ENCODE results near the gene FCRLB.
"Not testable (repeated sequence)": the region's sequence is repeated elsewhere in the genome, so short reads cannot be mapped to it uniquely, and the experiment has no call there.

FCRLB gene

DNA sequence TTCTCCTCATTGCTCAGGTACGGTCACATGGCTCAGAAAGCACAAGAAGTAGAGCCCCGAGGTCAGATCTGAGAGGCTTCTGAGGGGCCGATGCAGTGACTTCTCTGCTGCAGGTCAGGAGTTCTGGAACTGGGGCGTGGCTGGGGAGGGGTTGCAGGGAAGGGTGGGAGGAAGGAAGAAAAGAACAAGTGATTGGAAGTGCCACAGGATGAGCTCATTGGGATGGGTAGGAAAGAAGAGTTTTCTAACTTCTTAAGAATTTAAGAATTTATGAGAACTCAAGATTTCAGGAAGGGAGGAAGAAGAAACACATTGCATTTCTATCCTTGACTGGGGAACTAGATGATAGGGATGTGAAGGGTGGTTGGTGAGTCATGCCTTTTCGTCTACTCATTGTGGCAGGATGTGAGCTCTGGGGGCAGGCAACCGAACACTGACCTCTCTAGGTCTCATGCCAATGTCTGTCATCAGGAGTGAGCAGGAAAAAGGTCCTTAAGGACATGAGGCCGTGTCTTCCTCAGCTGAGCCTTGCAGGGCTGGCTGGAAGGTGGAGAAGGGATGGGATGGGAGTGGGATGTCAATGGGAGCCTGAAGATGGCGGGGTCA, 497 bp downstream of the FCRLB start:
- DNase-seq = no peak

DNA sequence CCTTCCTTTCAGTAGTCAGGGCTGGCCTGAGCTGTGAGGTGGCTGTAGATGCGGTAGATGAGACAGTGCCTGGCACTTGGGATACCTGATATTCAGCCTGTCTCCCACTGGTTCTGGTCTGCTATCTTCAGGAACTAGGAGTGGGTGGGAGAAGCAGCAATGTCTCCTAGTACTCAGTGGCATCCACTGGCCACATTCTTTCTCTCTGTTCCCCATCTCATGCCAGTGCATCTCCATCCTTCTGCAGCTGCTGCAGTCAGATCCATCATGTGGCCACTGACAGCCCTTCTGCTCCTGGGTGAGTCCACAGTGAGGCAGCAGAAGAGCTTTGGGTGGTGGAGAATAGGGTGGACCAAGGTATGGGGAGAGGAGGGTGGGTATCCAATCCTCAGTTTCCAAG, 1.1 kb downstream of the FCRLB start:
- no peak for DNase-seq

DNA sequence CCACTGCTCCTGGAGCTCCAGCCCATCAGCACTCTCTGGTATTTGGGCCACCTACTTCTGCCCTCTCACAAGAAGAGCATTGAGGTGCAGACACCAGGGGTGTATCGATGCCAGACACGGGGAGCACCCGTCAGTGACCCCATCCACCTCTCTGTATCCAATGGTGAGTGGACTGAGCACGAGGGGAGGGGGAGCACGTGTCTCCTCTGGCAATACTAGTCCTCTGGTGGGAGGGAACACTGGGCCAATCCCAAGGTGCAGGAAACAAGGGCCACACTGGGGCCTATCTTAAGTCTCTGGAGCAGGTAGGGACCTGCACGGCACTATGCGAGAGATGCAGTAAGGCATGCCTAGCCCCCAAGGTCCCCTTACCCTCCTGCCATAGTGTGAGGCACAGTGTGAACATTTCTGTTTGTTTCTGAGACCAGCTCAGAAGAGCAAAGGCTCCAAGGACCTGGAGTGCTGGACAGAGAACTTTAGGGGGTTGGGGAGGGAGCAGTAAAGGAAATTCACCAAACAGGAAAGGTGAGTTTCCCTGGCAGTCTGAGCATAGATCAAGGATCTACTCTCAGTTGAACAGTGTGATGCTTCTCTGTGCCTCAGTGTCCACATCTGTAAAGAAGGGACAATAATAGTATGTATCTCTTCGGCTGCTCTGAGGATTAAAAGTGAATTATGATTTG, 2.3 kb downstream of the FCRLB start:
- DNase-seq = no peak

DNA sequence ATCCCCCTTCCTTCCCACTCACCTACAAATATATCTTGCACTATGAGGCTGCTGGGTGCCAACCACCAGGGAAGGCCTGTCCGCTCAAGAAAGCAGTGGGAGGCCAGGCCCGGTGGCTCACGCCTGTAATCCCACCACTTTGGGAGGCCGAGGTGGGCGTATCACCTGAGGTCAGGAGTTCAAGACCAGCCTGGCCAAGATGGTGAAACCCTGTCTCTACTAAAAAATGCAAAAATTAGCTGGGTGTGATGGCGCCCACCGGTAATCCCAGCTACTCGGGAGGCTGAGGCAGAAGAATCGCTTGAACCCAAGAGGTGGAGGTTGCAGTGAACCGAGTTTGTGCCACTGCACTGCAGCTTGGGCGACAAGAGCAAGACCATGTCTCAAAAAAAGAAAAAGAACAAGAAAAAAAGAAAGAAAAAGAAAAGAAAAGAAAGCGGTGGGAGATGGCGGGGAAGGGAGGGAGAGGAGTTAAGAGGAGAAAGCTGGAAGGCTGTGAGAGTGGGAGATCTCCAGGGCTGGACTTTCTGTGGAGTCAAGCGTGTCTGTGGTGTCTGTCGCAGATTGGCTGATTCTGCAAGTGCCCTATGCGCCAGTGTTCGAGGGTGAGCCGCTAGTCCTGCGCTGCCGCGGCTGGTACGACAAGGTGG, 4.0 kb downstream of the FCRLB start:
- not testable (repeated sequence) for DNase-seq

DNA sequence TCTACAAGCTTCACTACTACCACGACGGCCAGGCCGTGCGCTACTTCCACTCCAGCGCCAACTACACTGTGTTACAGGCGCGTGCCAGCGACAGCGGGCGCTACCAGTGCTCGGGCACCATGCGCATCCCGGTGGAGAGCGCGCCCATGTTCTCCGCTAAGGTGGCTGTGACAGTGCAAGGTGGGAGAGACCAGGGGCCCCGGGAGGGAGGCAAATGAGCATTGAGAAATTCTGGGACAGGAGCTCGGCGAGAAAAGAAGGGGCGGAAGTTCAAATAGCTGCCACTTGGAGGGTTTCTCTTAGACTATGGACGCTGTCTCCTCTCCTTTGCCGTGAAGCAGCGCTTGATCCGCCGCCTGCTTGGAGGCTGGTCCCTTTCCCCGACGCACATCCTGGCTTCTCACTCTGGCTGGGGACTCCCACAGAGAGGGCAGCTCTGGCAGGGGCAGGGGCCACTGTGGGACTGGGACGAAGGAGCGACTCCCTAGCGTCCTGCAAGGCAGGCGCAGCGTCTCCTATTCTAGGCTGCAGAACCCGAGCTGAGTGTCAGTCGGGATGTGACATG, 4.6 kb downstream of the FCRLB start:
- peak; percentile 88 for DNase-seq

DNA sequence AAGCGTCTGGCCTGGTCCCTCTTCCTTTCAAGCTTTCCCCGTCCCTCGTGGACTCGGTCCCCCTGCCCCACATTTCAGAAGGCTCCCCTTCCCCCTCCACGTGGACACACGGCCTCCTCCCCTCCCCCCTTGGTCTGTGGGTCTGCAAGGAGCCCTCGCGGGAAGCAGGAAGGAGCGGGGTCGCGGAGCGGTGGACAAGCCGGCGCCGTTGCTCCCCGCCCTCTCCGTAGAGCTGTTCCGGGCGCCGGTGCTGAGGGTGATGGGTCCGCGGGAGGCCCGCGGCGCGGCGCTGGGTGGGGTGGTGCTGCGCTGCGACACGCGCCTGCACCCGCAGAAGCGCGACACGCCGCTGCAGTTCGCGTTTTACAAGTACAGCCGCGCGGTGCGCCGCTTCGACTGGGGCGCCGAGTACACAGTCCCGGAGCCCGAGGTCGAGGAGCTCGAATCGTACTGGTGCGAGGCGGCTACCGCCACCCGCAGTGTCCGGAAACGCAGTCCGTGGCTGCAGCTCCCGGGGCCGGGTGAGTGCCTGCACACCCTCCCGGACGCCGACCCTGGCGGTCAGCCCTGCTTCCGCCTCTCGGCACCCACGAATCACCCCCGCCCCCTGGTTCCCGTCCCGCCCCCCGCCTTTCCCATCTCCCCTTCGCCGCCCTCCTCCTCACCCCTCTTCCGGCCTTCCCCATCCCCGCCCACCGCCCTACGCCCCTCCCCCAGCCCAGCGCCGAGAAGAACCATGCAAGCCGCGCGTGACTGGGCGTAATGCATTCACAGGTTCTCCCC, 5.3 kb downstream of the FCRLB start:
- DNase-seq = peak; percentile 92

DNA sequence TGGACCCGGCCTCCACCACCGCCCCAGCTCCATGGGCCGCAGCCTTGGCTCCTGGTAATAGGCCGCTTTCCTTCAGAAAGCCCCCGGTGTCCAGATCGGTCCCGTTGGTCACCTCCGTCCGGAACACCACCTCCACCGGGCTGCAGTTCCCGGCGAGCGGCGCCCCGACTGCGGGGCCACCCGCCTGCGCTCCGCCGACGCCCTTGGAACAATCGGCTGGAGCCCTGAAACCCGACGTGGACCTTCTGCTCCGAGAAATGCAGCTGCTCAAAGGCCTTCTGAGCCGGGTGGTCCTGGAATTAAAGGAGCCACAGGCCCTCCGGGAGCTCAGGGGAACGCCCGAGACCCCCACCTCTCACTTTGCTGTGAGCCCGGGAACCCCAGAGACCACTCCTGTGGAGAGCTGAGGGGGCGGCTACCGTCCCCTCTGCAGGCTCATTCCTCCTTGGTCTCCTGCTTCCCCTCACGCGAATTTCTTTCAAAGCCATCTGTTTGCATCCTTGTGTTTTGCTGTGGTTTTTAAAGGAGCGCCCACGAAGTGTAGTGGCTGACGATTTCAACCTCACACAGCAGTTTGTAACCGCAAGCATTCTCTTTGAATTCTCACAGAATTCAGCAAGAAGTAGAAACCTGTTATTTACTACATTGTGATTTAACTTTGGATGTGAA, 6.0 kb downstream of the FCRLB start:
- DNase-seq = peak; percentile 90

DNA sequence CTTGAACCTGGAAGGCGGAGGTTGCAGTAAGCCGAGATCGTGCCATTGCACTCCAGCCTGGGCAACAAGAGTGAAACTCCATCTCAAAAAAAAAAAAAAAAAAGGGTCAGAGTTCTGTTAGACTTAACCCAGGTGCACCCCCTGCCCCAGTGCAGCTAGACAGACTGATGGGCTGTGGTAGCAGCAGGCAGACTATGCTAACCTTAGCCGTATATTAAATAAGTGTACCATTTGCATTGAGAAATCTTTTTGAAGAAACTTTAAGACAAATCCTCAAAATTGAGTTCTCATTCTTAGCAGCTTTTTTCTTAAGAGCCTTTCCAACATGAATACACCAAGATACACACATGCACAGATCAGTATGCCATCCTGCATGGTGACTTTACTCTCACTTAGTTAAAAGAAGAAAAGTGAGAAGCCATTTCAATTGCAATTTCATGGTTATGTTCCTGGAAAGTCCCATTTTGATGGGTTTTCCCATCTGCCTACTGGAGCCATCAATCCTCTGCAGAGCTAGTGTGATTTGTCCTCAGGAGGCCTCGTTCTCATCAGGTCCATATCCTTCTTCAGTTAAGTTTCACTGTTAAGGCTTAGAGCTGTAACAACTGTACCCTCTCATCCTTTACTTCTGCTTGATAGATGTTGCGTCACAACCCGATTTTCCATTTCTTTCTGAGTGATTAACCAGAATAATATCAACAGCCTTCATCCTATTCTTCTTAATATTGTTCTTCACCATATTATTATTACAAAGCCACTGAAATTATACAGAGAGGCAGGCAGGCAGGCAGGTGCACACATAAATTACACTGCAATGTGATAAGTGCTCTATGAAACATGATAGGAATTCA, 7.3 kb downstream of the FCRLB start:
- no peak for DNase-seq

DNA sequence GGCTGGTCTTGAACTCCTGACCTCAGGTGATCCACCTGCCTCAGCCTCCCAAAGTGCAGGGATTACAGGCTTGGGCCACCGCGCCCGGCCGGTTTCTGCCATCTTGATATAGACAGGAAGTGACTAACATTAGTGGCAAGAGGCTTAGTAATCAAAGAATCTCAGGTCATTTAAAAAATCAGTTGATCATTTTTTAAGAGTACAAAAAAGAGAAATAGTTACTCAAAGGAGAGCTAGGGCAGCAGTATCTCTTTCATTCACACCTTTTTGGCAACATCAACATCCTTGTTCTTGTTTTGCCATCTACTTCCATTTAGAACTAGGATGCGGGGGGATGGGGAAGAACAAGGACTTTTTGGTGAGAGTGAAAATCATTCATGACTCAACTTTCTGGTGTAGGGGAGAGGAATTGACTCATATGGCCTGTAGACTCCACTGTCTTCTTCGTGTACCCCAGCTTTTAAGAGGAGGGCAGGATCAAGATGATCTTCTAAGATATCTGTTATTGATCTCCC, 8.8 kb downstream of the FCRLB start:
- no peak for DNase-seq

DNA sequence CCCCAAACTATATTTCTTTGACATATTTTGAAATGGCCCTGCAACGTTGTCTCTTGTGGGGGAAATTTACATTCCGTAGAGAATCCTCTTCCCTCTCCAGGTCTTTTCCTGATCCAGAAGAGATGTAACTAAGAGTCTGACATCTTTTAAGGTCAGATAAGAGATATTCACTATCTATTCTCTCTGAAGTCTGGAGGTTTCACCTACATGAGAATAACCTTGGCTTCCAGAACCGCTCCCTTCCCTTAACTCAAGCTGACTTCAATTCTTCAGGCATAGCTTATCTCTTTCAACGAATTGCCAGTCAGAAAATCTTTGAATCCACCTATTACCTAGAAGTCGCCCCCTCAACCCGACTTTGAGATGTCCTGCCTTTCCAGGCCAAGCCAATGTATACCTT, 9.9 kb downstream of the FCRLB start:
- DNase-seq = no peak

DNA sequence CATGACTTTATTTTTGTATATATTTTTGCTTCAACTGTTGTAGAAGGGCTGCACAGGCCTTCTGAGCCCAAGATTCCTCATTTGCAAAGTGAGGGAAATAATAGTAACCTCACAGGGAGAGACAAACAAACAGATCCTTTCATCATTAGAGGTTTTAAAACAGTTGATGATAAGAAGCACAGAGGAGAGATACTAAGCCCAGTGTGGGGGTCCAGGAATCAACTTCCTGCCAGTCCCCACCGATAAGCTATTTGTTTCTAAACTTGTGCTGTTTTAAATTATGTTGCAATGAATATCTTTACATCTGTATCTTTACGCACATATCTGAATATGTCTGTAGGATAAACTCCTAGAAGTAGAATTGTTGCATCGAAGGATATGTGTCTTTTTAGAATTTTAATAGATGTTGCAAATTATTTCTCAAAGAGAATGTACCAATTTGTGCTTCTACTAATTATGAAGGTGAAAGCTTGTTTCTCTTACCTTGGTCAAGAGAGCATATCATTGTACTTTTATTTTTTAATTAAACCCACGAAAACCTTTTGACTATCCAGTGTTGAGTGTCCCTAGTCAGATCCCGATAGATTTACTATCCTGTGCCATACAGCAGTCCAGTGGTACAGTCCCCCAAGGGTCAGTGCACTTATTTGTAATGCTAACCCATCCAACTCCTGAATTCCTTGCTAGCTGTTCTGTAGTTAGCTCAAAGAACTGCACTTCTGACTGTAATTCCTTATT, 10.8 kb downstream of the FCRLB start:
- DNase-seq = no peak

DNA sequence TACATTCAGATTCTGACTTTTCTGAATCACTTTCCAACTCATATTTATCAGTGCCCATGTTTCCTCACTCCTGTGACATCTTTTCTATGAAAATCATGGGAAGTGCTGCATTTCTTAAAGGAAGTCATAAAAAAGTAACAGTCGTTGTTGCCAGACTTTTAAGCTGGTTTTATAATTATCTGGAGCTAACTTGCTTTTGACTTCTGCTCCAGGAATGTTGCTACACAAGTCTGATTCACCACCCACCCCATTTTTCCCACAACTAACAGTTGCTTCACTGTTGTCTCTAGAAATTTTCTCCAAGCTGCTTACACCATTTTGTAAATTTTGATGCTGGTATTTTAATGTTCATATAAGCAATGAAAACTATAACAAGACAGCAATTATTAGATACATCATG, 12.2 kb downstream of the FCRLB start:
- no peak for DNase-seq

DNA sequence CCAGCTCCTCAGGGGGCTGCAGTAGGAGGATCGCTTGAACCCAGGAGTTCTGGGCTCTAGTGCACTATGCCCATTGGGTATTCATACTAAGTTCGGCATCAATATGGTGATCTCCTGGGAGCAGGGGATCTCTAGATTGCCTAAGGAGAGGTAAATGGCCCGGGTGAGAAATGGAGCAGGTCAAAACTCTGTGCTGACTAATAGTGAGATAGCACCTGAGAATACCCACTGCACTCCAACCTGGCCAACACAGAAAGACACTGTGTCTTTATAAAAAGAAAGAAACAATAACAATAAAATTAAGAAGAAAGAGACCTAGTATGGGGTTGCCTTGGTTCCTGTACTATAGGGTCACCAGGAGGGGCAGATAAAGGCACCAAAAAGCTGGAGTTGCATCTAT, 14.5 kb downstream of the FCRLB start:
- no peak for DNase-seq

DNA sequence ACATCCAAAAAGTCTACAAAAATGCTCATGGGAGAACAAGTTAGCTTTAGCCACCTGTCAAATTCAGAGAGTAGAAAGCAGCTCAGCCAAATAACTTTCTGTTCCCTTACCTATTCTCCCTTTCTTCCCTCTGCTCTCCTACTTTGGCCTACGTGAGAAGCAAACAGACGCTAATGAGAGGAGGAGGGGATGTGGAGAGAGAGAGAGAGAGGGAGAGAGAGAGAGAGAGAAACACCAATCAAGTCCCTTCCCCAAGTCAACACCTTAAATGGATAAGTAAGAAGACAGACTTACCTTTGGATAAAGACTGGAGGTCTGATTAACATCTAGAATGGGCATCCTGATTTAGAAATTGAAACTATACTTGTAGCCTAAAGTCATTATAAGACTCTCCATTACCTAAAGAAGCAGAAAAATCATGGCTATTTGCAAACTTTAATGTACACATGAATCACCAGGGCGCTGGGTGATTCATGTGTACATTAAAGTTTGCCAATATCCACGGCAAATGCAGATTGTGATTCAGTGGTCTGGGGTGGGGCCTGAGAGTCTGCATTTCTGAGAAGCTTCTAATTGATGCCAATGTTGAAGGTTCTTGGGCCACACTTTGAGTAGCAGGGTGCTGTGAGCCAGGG, 15.1 kb downstream of the FCRLB start:
- DNase-seq = no peak

DNA sequence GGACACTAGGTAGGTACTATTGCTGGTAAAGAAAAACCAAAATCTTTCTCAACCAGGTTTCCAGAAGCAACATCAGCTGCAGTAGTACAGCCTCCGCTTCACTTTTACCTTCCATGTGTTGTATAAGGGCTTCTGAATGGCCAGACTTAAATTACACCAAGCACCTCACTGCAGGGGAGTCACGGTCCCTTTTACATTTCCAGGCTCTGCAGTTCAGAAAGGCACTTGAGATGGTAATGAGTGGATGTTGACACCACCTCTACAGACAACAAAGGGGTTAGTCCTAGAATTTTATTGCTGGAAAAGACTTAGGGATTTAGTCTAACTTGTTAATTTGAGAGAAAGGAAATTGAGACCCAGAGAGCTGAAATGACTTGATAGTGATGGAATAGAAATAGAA, 16.3 kb downstream of the FCRLB start:
- DNase-seq = no peak

DNA sequence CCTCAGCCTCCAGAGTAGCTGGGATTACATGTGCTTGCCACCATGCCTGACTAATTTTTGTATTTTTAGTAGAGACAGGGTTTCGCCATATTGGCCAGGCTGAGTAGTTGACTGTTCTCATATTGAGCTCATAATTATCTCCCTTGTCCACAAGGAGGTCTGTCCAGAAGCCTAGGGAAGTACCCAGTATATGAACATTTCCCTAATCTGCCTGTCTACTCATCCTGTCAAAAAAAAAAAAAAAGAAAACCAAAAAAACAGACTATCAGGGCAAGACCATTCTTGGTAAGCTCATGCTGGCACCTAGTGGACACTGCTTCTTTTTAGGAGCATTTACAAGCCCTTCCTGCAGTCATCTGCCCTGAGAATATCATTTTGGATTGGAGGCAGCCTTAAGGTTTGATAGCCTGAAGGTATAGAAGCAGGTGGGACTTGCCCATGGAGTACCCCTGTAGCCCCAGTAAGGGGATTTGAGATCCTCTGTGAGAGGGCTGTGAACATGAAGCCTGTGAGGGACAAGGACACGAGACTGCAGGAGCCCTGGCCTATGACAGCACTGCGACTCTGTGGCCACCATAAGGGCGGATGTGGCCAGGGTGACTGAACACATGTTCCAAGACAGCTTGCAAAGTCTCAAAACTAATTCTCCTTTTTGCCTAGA, 17.4 kb downstream of the FCRLB start:
- DNase-seq = no peak

DNA sequence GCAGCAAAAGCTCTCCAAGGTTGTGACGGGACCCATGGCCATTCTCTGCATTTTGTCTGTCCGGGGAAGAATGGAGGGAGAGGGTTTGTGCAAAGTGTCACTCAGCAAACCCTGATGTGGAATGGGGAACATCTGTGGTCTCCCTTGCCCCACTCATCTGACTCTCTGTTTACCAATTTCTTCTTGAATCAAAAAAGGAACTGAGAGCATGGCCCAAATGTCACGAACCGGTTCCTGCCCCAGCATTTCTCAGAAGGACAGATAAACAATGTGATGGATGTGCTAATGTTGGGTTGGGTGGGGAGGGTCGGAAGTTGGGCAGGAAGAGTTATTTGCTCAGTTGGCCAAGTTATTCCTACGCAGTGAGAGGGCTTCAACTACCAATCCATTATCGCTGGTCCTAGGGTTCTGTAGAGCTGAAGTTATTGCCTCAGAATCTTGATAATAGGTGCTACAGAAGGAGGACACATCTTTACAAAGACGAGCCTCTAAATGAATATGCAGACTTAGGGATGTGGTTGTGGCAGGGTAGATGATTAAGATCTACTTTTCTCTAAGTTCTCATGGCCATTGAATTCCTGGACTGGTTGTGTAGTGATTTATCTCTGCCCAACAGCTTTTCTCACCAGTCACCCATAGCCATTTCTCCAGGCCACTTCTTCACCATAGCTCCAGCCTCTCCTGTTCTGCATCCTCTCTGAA, 18.7 kb downstream of the FCRLB start:
- DNase-seq = no peak

DNA sequence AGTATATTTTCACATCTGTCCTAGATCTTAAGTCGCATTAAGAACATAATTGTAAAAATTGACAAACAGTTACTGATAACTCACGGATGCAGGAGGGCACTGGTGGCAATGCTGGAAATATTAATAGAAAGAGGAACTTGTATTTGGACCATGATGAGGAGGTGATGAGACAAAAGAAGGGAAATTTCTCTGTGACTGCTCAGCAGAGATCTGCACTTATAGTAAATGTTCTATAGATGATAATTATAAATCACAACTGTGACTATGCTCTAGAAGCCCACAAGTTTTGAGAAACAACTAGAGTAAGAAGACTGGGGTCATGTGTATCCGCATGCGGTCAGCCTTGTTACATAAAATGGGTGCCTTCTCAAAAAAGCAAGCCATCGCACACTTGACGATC, 19.6 kb downstream of the FCRLB start:
- DNase-seq = no peak

DNA sequence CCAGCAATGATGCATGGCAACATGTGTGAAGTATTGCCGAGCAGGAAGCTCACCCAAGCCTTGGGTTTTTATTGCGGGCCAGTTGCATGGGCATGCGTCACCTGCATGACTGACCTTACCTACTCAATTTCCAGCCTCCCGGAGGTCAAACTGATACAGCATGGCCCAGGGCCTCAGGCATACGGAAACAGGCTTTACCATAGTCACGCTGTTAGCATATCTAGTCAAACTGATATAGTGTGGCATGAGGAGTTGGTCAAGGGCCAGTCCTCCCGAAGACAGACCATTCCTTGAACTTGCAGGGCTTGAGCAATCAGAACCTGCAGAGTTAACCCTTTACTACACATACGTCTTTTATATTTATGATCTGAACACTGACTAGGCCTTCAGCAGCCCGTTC, 21.9 kb downstream of the FCRLB start:
- no peak for DNase-seq

Data from retina (tissue), 1 donor.